Kidney epithelial cell (primary cell): ENCODE results near the gene NDOR1. TPM values are rescaled to one million over a fixed set of nuclear protein-coding genes. Genes with fewer than 3 reads are reported as not detected.

ENCODE experiments used
- DNase-seq: peaks from one replicate; pipeline ENCODE4 v3.0.0-alpha.2; 2010; ENCODE audit warnings: low read depth
- H3K27me3 ChIP-seq: 2 replicates; pipeline ENCODE4 v1.6.0; 2011; ENCODE audit warnings: low read length; ENCODE audit not compliant: control insufficient read depth, insufficient read depth
- H3K36me3 ChIP-seq: 2 replicates; pipeline ENCODE4 v1.5.1; 2011; ENCODE audit warnings: low read length; ENCODE audit not compliant: control insufficient read depth, insufficient read depth
- H3K4me3 ChIP-seq: 2 replicates; pipeline ENCODE4 v1.5.1; 2011; ENCODE audit warnings: low read depth, mild to moderate bottlenecking, control low read depth, low read length
- total RNA-seq: library from RNA; depleted of rRNA; stranded (reverse); fragments of >200 nt; gene quantifications from 2 replicates; pipeline ENCODE4 v1.2.3, GENCODE V29; 2015
- TF ChIP-seq, protein P1 (sequence below): IDR thresholded peaks from 2 replicates; pipeline ENCODE4 v1.5.1; 2011; ENCODE audit warnings: mild to moderate bottlenecking, moderate library complexity, low read length, control low read depth, inconsistent platforms; ENCODE audit not compliant: insufficient read depth, poor library complexity, severe bottlenecking

NDOR1 gene
- total RNA-seq, 1 donor from 2014 or later = 28.6 TPM

DNA sequence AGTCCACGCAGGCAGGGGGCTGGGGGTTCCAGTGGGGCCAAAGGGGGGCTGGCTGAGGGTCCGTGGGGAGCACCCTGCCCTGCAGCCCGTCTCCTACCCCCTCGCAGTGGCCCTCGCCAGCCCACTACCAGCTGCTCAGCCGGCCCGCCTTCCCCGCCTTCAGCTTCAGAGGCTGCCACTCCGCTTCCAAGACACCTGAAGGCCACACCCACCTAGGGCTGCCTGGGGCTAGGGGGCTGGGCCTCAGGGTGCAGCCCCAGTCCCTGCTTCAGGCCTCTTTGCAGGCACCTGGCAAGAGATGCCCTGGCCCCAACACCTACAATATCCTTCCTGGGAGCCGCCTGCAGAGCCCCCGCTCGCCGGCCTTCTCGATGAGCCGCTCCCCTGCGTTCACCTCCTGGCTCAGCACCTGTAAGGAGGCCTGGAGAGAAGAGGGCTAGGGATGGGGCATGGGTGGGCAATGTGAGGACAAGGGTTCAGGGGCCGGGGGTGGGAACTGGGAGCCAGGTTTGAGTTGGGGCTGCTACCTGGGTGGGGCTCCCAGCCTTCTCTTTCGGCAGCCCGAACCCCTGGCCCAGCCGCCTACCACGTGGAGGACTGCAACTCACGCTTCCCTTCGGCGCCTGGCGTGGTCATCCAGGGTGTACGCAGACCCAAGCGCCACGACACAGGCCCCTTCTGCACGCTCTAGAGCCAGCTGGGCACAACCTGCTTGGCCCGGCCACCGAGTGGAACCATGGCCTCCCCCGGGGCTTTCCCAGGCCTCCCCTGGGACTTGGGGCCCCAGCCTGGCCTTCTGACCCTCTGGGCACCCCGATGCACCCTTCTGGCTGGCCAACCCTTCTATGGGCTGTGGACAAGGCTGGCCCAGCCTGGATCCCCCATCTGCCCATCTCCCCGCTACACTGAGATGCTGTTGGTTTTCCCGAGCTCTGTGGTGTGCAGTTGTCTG is 47.3 kb downstream of the NDOR1 start:
- TF ChIP-seq, protein P1, sequence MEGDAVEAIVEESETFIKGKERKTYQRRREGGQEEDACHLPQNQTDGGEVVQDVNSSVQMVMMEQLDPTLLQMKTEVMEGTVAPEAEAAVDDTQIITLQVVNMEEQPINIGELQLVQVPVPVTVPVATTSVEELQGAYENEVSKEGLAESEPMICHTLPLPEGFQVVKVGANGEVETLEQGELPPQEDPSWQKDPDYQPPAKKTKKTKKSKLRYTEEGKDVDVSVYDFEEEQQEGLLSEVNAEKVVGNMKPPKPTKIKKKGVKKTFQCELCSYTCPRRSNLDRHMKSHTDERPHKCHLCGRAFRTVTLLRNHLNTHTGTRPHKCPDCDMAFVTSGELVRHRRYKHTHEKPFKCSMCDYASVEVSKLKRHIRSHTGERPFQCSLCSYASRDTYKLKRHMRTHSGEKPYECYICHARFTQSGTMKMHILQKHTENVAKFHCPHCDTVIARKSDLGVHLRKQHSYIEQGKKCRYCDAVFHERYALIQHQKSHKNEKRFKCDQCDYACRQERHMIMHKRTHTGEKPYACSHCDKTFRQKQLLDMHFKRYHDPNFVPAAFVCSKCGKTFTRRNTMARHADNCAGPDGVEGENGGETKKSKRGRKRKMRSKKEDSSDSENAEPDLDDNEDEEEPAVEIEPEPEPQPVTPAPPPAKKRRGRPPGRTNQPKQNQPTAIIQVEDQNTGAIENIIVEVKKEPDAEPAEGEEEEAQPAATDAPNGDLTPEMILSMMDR = no peak
- DNase-seq = no peak
- Histone ChIP-seq H3K4me3 (no peak overlapping the region), H3K27me3 (no peaks in the 10 kb centered on the region), H3K36me3 (no peaks in the 10 kb centered on the region)

DNA sequence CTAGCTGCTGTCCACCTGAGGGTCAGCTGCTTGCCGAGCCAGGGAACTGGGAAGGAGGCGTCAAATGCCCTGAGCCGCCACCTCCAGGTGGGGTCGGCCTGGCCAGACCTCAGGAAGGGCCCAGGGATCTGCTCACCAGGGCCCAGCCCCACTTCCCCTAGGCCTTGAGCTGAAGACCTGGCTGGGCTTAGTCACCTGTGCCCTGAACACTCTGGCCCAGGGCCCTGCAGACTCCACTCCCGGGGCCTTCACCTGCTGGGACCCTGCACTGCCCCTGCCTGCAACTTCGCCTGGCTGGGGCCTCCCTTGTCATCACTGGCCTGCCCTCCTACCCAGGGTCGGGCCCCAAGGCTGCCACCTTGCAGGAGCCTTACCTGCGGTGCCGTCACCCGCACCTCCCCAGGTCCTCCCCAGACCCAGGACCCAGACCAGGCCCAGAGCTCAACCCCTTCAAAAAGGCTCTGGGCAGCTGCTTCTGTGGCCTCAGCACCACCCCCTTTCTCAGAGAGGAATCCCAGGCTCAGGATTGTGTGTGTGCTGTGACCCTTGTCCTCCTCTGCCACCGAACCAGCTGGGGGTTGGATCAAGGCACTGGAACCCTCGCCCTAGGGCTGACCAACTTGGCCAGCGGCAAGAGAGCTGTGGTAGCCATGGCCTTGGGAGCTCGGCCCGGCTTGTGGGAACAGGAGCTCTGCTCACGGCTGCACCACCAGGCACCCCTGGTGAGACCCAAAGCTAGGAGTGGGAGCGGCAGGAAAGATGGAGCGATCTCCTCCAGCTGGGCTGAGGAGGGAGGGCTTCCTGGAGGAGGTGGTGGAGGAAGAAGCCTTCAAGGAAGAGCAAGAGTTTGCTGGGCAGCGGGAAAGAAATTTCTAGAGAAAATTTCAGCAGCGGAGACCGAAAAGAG is 48.5 kb downstream of the NDOR1 start:
- no peak for DNase-seq
- H3K4me3 ChIP-seq = peak overlapping the region; percentile 63

DNA sequence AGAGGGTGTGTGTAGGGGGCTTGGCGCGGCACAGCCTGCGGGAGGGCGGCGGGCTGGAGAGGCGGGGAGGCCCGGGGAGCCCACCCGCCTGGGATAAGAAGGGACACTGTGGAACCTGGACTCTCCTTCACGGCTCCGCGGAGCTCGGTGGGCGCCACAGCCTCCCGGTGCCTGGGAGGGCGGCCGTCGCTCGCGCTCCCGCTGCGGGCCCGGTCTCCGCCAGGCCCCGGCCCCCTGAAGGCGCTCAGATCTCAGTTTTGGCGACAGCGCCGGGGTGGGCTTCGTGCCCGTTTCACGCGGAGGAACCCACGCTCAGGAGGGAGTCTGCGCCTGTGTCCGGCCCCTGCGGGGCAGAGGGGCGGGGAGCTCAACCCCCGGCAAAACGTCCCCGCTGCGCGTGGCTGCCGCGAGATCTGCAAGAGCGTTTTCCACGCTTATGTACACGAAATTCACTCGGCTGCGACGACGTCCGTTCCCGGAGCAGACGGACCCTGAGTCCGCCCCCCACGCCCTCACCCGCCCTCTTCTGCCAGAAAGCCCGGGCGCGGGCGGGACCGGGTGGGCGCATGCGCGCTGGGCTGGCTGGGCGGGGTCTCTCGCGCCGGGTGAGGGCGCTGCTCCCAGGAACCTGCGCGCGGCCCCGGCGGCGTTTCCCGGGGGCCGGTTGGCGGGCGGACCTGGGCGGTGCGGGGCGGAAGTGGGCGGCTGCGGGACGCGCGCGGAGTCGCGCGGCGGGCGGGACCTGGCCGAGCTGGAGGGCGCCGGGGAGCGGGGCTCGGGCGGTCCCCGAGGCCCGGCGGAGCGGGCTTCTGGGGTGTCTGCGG is 49.3 kb downstream of the NDOR1 start, which contains the start of gene NELFB:
Gene NELFB (plus strand): TSS at position 704 of the 824 bp plus-strand sequence.
- H3K27me3 ChIP-seq = no peaks in the 10 kb centered on the region
- TF ChIP-seq, protein P1 = no peak
- H3K4me3 ChIP-seq = peak within 1 kb of the TSS; percentile 67
- DNase-seq = no peak
- H3K36me3 ChIP-seq = no peaks in the 10 kb centered on the region

More for the DNA sequence above, 48.5 kb downstream of the NDOR1 start:
- TF ChIP-seq, protein P1 = no peak
- Histone ChIP-seq H3K27me3 (no peaks in the 10 kb centered on the region), H3K36me3 (no peaks in the 10 kb centered on the region)

DNA sequence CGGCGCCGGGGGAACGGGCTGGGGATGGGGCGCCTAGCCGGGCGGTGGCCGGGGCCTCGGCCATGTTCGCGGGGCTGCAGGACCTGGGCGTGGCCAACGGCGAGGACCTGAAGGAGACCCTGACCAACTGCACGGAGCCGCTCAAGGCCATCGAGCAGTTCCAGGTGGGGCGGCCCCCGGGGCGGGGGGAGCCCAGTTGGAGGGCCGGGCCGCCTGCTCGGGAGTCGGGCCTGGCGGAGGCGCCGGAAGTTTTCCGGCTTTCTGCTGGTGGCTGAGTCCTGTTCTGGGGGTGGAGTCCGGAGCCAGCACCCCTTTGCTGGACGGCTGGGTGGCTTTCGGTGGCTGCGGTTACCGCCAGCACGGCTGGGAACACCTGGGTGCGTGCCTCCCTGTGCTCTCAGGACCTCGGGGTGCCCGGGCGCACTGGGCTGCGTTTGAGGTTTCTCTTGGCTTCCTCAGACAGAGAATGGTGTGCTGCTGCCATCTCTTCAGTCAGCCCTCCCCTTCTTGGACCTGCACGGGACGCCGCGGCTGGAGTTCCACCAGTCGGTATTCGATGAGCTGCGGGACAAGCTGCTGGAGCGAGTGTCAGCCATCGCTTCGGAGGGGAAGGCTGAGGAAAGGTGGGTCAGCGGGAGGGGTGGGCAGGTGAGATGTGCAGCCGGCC is 50.1 kb downstream of the NDOR1 start:
- H3K27me3 ChIP-seq = no peaks in the 10 kb centered on the region
- H3K4me3 ChIP-seq = peak overlapping the region; percentile 67
- H3K36me3 ChIP-seq = no peaks in the 10 kb centered on the region
- TF ChIP-seq, protein P1 = no peak
- DNase-seq = no peak

DNA sequence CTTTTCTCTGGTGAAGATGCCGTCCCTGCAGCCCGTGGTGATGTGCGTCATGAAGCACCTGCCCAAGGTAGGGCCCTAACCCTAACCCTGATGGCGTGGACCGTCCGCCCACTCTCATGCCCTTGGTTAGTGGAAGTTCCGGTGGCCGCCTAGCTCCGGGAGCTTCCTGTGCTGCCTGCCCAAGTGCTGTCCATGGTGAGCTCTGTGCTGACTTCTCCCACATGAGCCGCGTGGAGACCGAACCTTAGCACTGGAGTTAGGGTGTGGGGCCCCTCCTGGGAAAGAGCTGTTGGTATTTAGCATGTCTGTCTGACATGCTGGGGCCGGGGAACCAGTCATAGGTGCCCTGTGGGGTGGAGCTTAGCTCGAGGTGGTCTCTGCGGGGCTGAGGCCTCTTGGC is 50.9 kb downstream of the NDOR1 start:
- no peak for DNase-seq
- no peaks in the 10 kb centered on the region for H3K27me3 ChIP-seq
- H3K4me3 ChIP-seq = peak overlapping the region; percentile 67
- H3K36me3 ChIP-seq = no peaks in the 10 kb centered on the region
- TF ChIP-seq, protein P1 = no peak
